GM18861 (cell line): ENCODE results near the gene C9orf152.
"Not testable (repeated sequence)": the region's sequence is repeated elsewhere in the genome, so short reads cannot be mapped to it uniquely, and the experiment has no call there.

Experiments
- ATAC-seq: cut with Tn5 transposase; IDR thresholded peaks from one replicate; pipeline ENCODE4 v1.9.1; 2021; ENCODE audit not compliant: unreplicated experiment

The C9orf152 gene

GRCh38 chr9:110214586-110215355 lies 6.8 kb upstream of the C9orf152 start:
- no peak for ATAC-seq

DNA sequence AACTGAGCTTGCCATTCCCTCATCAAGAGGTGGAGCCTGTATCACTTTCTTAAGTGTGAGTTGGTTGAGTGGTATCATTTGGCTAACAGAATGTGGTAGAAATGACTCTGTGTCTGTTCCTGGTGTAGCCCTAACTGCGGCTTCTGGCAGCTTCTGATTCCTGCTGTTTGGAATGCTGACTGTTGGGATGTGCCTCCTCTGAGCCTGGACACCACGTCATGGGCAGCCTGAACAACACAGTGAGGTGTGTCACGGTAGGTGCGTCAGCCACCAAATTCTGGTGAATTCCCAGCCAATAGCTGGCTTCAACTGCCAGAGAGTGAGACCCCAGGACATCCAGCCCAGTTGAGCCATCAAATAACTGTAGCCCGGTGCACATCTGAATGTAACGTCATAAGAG lies 6.1 kb upstream of the C9orf152 start:
- no peak for ATAC-seq

GRCh38 chr9:110213413-110214044 lies 5.6 kb upstream of the C9orf152 start:
- no peak for ATAC-seq

- ATAC-seq: no peak
Measured at GRCh38 chr9:110207071-110207641, 803 bp downstream of the C9orf152 start.

DNA sequence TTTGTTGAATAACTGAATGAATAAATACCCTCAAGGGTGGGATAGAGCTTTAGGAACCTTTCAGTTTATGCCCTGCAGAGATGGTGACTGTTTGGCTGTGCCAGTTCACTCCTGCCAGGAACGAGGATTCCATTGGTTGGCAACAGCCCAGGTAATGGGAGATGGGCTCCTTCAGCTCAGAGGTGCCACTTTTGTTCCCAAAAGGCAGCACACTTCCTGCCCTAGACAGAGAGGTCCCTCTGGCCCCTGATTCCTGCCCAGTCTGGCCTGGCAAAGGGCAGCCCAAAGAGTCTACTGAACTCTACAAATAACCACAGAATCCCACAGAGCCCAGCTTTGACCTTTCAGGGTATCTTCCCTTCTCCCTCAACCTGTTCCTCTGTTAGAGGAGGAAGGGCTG lies 1.6 kb downstream of the C9orf152 start:
- ATAC-seq: no peak

- not testable (repeated sequence) for ATAC-seq
Measured at GRCh38 chr9:110205612-110206011, 2.3 kb downstream of the C9orf152 start.

GRCh38 chr9:110202232-110202631 lies 5.7 kb downstream of the C9orf152 start:
- ATAC-seq: no peak

- no peak for ATAC-seq
Measured at GRCh38 chr9:110199643-110200042, 8.3 kb downstream of the C9orf152 start.

DNA sequence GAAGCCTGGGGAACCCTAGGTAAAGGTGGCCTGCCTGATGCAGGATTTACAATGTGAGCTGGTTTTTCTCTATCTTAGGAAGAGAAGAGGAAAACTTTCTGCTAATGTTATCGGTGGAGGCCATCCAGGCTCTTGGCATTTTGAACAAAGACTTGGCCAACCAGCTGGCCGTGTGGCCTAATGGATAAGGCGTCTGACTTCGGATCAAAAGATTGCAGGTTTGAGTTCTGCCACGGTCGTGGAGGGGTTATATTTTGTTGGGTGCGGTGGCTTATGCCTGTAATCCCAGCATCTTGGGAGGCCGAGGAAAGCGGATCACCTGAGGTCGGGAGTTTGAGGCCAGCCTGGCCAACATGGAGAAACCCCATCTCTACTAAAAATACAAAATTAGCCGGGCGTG lies 9.6 kb downstream of the C9orf152 start:
- no peak for ATAC-seq

DNA sequence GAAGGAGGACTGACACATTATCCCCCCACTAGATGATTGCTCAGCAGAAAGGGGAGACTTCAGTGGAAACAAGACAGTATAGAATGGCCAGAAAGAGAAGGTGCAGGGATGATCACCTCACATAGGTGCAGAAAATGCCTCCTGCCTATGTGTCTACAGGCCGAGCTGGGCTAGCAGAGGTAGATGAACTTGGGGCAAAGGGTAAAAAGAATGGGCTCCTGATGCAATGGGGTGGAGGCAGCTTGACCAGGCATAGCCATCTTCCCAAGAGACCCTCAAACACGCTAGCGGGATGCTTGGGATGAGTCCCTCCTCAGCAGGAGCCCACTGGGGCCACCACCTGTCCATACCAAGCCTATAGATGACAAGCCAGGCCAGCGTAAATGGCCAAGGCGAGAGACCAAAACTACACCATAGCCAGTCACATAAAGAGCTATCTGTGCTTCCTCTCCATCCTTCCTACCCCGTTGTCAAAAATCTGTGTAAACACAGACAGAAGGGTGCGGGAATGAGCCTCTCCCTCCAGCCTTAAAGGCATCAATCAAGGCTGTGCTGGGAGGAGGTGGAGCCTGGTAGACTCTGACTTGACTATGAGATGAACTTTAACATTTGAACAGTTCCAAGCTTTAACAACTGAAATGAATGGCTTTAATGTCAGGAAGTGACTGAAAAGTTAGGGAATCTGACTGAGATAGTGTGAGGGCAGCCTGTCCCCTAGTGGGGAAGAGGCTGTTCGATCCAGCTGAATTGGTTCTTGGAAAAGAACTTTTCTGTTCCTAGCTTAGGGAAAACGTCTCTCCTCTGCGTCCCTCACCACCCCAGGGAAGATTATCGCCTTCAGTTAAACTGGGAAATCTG lies 10.4 kb downstream of the C9orf152 start:
- no peak for ATAC-seq

DNA sequence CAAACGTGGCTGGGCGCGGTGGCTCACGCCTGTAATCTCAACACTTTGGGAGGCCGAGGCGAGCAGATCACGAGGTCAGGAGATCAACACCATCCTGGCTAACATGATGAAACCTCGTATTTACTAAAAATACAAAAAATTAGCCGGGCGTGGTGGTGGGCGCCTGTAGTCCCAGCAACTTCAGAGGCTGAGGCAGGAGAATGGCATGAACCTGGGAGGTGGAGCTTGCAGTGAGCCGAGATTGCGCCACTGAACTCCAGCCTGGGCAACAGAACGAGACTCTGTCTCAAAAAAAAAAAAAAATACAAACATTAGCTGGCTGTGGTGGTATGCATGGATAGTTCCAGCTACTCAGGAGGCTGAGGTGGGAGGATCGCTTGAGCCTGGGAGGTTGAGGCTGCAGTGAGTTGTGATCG lies 11.9 kb downstream of the C9orf152 start:
- ATAC-seq: not testable (repeated sequence)

- ATAC-seq: no peak
Measured at GRCh38 chr9:110192531-110193261, 15.3 kb downstream of the C9orf152 start.

DNA sequence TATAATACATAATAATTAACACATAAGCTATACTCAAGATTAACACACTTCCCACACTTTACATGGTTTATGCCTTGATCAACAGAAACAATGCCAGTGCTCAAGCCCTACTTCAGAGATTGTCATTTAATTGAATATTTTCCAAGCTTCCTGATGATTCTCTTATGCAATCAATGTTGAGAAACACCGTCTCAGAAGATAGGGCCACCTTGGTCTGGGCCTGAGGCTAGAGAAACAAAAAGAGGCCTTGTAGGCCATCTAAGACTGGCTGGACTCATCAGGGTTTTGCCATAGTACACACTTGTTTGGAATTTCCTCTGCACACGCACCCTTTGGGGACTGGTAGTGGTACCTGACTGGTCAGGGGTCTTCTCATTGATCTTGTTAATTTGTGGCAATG lies 16.3 kb downstream of the C9orf152 start:
- ATAC-seq: no peak

- no peak for ATAC-seq
Measured at GRCh38 chr9:110189559-110190320, 18.2 kb downstream of the C9orf152 start.

- no peak for ATAC-seq
Measured at GRCh38 chr9:110188991-110189390, 19.0 kb downstream of the C9orf152 start.

DNA sequence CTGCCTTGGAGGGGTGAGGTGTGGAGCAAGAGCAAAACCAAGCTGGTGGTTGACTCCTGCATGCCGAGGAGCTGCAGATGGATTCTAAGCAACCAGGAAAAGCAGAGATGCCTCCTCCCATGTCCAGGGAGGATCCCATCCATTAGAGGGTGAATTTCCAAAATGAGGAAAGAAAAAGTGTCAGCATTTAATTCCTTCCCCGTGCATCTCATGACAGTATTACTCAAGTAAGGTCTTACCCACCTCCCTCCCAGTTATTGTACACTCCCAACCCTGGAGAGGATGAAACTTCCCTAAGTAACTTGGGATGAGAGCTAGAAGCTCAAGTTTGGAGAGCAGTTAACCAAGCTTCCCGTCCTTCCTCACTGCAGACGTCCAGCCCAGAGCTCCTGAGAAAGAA lies 19.9 kb downstream of the C9orf152 start:
- no peak for ATAC-seq

DNA sequence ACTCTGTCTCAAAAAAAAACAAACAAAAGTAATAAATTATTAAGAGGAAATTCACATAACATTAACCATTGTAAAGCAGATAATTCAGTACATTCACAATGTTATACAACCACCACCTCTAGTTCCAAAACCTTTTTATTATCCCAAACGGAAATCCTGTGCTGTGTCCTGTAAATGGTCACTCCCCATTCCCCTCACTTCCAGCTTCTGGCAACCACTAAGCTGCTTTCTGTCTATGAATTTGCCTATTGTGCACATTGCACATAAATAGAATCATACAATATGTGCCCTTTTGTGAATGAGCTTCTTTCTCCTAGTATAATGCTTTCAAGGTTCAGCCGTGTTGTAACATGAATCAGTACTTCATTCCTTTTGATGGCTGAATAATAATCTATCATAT lies 20.8 kb downstream of the C9orf152 start:
- ATAC-seq: no peak

- no peak for ATAC-seq
Measured at GRCh38 chr9:110186254-110186653, 21.7 kb downstream of the C9orf152 start.

DNA sequence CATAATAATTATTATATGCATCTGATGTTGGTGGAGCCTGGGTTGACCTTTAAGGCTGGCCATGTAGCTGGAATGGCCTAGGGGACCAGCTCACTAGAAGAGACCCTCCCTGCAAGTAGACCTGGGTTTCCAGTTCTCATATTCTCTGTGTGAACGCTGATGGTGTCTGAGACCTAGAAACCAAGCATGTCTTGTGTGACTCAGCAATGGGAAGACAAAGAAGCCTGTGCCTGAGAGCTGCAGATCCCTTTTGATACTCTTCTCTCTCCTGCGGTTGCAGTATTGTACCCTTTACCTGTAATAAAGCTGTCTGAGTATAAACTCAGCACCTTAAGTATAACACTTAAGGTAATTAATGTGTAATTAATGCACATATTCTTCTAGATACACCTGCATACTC lies 22.2 kb downstream of the C9orf152 start:
- no peak for ATAC-seq
